GM19372 (cell line): ENCODE measurements around the gene ENPP1.
"Not testable (repeated sequence)": the region's sequence is repeated elsewhere in the genome, so short reads cannot be mapped to it uniquely, and the experiment has no call there.

ENCODE experiments used
- ATAC-seq: cut with Tn5 transposase; IDR thresholded peaks from one replicate; pipeline ENCODE4 v1.9.1; 2021; ENCODE audit warnings: mild to moderate bottlenecking, low read depth, moderate library complexity; ENCODE audit not compliant: unreplicated experiment

Gene ENPP1

DNA sequence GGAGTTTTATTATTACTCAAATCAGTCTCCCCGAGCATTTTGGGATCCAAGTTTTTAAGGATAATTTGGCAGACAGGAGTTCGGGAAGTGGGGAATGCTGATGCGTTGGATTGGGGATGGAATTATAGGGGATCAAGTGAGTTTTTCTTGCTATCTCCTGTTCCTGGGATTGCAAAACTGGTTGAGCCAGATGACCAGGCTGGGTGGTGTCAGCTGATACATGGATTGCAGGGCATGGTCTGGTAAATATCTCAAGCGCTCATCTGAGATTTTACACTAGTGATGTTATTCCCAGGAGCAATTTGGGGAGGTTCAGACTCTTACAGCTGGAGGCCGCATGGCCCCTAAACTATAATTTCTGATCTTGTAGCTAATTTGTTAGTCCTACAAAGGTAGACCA is 54.7 kb downstream of the ENPP1 start:
- no peak for ATAC-seq

DNA sequence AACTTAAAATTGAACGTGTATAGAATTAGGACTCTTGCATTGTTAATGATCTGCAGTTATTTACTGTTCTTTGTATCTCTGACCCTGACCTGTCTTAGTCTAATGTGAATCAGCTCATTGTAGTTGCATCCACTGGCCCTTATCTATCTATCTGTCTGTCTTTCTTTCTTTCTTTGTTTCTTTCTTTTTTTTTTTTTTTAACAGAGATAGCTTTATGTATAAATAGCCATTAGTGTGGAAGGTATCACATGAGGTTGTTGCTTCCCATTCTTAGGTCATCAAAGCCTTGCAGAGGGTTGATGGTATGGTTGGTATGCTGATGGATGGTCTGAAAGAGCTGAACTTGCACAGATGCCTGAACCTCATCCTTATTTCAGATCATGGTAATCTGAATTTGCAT is 59.9 kb downstream of the ENPP1 start:
- ATAC-seq = no peak

DNA sequence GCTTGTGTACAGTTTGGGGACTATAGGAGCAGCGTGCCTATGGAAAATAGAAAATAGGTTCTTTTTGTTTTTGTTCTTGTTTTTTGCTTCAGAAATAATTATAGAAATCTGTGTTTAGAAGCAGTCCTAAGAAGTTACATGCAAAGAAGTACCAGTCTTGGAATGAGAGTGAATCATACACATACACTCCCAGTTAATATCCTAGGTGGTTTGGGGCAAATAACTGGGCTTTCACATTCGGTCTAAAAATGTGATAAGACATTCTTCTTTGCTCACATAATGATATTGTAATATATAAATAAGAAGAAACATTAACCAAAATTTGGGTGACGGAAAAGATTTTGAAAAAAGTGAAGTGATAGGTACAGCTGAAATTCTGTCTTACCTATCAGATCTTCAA is 61.0 kb downstream of the ENPP1 start:
- no peak for ATAC-seq

DNA sequence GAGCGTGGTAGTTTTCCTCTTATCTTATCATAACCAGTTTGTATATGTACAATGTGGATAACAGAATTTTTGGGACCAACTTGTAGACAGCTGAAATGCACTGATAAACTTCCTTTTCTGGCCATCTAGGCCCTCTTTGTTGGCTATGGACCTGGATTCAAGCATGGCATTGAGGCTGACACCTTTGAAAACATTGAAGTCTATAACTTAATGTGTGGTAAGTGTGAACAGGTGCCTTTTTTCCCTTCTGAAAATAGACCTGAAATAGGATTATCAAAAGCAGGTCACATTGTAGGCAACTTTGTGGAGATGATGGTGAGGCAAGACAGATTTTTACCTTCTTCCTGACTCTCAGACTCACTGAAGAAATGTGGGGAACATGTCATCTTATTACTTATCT is 67.8 kb downstream of the ENPP1 start:
- ATAC-seq = no peak

DNA sequence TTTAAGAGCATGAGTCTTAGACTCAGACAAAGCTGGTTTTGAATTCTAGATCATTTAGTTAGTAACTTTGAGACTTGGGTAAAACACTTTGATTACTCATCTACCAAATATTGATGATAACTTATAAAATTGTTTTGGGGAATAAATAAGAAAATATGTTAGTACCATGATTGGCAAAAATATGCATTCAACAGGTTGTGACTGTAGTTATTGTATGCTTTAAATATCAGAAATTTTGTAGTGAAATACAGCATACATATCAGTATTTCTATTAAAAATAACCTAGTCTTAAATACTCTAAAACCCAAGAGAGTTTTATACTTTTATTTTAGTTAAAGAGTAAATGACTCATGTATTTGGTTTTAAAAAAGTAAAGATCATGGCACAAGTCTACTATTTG is 68.7 kb downstream of the ENPP1 start:
- no peak for ATAC-seq

DNA sequence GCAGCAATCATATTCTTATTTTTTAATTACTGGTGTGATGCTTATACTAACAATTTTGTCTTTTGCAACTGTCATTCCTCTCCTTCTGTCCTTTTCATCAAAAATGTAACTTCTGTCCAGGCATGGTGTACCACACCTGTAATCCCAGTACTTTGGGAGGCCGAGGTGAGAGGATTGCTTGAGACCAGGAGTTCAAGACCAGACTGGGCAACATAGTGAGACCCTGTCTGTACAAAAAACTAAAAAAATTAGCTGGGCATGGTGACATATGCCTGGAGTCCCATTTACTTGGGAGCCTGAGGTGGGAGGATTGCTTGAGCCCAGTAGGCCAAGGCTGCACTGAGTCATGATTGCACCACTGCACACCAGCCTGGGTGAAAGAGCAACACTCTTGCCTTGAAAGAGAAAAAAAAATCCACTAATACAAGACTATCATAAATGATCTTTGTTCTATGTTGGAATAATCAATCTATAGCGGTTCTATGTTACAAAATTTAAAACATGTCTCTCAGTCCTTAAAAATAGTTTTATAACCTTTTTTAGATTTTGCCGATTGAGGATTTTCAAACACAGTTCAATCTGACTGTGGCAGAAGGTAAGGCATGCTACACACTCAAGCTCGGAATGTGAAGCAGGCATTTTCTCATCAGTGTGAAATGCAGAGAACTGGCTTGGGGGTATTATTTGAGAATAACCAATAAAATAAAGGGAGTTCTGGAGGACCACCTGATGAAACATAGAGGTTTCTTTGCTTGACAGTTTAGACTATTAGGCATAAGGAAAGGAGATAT is 70.4 kb downstream of the ENPP1 start:
- no peak for ATAC-seq

DNA sequence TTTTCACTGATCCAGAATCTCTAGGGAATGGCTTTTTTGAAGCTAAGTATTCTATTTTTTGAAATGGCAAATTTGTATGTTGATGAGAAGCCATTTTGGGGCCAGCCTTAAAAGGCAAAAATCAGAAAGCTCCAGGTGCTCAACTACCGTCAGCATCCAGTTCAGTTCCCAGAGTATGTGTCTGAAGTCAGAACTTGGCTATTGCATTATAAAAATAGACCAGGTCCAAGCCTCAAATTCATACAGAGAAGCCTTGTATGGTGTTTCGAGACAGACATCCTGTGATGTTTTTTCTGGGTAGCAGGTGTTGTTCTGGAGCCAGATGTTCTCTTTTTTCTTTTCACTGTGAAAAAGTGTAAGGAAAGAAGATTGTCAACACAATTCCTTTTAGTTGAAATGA is 75.2 kb downstream of the ENPP1 start:
- no peak for ATAC-seq

DNA sequence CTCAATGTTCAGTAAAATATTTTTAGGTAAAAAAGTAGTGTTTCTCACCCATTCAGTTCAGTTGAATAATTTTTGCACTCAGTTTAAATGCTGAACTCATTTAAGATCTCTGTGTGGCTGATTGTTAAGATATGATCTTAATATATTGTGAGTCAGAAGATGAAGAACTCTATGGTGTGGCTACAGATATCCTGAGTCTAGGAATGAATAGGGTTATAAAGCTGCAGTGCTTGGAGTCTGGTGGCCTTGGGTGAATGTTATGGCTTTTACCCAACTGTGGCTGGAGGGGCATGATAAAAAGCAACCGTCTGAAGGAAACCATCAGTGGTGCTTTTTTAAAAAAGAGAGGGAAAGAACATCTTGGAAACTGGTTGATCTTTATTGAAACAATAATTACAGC is 77.4 kb downstream of the ENPP1 start:
- no peak for ATAC-seq

DNA sequence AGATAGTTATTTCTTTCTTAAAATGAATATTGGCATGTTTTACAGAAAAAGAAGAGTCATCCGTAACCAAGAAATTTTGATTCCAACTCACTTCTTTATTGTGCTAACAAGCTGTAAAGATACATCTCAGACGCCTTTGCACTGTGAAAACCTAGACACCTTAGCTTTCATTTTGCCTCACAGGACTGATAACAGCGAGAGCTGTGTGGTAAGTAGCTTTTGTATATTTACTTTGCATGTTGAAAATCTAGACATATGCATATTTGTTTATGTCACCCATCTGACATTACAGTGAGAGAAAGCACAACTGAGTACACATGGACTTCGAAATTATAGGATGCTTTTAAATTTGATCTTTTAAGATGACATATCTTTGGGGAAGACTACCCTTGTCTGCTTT is 78.7 kb downstream of the ENPP1 start:
- ATAC-seq = no peak

DNA sequence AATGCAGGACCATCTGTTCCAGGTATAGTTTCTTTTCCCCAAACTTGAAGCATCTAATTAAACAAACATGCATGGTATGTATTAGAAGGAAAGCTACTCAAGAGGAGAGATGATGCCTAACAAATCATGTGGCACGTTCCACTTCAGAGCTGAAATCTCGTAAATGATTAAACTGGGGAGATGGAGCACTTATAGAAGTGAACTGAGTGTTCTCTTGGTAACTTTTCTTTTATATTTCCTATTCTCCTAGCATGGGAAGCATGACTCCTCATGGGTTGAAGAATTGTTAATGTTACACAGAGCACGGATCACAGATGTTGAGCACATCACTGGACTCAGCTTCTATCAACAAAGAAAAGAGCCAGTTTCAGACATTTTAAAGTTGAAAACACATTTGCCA is 82.3 kb downstream of the ENPP1 start:
- ATAC-seq = no peak

DNA sequence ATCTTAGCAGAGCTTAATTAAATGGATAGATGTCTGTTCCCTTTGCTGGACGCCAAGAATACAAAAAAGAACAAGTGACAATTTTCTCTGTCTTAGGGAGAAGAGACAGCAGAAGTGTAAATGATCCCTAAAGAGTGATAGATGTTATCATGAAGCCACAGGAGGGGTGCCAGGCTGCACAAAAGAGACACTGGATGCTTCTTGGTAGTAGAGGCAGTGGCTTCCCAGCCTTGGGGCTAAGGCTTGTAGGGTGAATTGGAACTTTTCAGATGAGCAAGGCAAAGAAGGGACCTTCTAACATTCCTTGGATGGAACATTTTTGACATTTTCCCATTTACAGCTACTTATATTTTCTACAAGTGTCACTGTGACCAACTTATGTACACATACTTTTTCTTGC is 85.4 kb downstream of the ENPP1 start:
- no peak for ATAC-seq

DNA sequence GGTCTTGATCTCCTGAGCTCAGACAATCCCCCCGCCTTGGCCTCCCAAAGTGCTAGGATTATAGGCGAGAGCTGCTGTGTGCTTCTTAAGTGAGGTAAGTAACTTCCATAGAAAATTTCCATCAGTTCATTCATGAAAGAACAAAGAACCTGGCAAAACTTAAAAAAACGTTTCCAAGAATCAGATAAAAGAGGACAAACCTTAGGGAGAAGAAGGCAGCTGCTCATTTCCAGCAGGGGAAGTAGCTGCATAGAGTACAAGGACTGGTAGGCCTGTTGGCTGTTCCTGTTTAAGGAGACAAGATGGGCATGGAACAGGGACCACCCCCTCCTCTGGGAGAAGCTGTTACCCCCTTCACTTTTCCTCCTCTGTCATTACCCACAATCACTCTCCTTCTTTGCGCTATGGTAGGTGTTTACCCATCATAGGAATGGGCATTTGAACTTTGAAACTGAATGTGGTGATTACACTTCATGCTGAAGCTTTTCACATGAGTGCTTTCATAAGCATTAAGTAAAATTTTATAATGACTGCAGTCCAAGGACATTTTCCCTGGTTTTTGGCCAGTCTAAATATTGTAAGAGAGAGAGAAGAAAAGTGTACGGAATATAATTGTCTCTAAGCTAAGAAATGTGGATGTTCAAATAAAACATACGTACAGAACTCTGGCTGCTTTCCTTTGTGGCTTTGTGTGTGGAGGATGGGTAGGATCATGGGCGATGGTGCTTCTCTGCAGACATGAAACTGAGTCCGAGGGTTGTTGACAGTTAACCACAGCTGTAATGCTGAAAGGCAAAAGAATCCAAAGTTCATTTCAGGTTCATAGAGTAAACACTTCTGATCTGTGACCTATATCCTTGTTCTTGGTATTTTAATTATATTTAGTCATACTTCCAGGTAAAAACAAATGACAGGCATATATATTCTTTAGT is 86.9 kb downstream of the ENPP1 start:
- ATAC-seq = no peak

DNA sequence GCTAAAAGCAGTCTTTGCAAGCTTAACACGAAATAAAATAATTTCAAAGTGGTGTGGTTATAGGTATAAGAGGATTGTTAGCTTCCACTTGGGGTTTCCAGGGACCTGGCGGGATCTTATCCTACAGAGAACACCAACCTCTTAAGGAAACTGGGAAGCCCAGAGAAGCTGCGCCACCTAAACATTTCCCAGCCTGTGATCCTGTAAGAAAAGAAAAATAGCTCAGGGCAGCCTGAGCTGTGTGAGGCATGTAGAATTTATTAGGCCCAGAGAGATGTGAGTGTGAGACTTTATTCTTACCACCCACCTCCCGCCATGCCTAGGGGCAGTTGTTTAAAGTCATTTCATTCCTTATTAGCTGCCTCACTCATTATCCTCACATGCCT is 89.2 kb downstream of the ENPP1 start:
- ATAC-seq = no peak

DNA sequence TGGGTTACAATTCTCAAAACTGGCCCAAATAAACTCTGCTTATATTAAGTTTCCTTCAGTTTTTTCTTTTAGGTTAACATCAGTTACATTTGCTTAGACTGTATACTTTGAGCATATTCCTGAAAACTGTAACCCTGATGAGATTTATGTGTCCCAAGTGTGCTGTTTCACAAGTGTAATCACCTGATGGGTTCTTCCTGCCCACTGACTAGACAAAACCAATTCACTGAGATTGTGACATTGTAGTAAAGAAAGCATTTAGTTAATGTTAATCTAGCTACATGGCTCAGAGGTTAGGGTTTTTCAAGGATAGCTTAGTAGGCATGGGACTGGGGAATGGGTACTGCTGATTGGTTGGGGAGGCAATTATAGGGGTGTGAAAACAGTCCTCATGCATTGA is 89.8 kb downstream of the ENPP1 start:
- ATAC-seq = no peak

DNA sequence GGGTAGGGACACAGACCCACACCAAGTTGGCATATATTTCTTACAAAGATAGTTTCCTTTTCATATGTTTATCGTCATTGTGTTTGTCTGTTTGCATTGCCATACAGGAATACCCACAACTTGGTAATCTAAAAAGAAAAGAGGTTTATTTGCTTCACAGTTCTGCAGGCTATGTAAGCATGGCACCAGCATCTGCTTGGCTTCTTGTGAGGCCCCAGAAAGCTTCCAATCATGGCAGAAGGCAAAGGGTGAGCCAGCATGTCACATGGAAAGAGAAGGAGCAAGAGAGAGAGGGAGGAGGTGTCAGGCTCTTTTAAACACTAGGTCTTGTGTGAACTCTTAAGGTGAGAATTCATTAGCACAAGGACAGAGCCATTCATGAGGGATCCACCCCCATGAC is 90.9 kb downstream of the ENPP1 start:
- ATAC-seq = no peak

DNA sequence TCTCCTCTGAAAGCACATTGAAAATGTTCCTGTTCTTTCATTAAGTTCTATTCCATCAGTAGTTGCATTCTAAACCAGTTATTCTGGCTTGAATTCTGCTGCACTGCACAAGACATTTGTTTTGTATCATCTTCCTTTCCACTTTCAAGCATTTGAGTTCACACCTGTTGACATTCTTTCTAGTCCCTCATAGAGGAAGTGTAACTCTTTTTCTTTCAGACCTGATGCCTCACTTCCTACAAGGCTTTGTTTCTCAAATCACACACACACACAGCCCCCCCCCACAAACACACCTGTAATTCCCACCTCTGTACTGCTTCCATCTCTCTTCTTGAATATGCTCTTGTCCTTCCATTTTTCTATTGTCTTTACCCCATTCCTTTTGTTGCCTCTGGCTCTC is 92.4 kb downstream of the ENPP1 start:
- no peak for ATAC-seq

DNA sequence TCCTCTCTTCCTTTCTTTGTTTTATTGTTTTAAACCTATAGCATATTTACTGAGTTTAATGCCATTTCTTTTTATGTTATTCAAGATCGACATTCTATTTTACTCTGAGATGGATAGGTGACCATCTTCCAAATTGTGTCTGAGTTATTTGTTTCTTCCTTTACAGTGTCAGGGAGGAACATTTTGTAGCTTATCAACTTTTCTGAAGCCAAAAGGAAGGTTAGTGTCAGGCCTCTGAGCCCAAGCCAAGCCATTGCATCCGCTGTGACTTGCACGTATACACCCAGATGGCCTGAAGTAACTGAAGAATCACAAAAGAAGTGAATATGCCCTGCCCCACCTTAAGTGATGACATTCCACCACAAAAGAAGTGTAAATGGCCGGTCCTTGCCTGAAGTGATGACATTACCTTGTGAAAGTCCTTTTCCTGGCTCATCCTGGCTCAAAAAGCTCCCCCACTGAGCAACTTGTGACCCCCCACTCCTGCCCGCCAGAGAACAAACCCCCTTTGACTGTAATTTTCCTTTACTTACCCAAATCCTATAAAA is 93.6 kb downstream of the ENPP1 start:
- not testable (repeated sequence) for ATAC-seq

DNA sequence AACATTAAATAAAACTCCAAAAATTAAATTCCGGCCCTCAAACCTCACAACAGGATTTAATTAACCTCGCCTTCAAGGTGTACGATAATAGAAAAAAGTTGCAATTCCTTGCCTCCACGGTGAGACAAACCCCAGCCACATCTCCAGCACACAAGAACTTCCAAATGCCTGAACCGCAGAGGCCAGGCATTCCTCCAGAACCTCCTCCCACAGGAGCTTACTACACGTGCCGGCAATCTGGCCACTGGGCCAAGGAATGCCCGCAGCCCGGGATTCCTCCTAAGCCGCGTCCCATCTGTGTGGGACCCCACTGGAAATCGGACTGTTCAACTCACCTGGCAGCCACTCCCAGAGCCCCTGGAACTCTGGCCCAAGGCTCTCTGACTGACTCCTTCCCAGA is 95.9 kb downstream of the ENPP1 start:
- not testable (repeated sequence) for ATAC-seq

DNA sequence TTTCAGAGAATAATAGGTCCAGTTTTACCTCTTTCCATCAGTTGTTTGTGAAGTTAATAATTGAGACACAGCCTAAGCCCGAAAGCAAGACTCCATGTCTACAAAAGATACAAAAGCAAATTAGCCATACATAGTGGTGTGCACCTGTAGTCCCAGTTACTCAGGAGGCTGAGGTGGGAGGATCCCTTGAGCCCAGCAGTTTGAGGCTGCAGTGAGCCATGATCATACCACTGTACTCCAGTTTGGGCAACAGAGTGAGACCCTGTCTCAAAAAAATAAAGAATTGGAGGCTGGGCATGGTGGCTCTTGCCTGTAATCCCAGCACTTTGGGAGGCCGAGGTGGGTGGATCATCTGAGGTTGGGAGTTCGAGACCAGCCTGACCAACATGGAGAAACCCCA is 101.0 kb downstream of the ENPP1 start:
- not testable (repeated sequence) for ATAC-seq

DNA sequence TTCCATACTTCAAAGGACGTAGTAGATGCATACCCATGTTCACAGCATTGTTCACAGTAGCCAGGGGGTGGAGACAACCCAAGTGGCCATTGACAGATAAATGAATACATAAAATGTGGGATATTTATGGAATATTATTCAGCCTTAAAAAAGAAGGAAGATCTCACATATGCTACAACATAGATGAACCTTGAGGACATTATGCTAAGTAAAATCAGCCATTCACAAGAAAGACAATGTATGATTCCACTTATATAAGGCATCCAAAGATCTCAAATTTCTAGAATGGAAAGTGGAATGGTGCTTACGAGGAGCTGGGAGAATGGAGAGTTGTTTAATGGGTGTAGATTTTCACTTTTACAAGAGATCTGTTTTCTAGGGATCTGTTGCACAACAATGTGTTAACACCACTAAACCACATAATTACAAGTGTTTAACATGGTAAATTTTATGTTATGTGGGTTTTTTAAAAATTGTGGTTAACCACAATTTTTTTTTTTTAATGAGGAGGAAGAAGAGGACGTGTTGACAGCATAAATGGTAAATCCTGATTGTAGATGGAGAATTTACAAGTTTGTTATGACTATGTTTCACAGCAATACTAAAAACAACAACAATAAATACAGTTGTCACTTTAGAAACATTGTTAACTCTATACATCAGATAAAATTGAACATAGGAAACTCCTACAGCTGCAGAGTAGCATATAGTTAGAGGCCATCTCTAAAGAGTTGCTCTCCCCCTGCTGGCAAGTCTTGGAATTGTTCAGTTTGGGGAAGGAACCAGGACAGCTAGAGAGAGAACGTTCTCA is 101.8 kb downstream of the ENPP1 start:
- peak; percentile 97 for ATAC-seq

DNA sequence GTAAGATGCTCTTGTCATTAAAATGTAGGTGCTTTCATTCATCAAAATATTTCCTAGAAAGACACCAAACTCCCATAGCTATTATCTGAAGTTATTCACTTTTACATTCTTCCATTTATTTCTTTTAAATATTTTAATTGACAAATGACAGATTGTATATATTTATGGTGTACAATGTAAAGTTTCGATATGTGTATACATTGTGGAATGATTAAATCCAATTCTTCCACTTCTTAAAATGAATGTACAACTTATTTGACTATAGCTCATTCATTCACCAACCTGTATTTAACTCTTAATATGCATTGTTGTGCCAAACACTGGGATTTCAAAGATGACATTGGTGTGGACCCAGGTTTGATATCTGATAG is 102.4 kb downstream of the ENPP1 start:
- peak; percentile 21 for ATAC-seq
